ENCODE data around the gene PROK2. TPM values are rescaled to one million over a fixed set of nuclear protein-coding genes. Genes with fewer than 3 reads are reported as not detected.

The PROK2 gene
- total and polyA plus RNA-seq, 7 donors, result 0.08 to 0.81 (median 0.27) TPM; not detected in 2

DNA sequence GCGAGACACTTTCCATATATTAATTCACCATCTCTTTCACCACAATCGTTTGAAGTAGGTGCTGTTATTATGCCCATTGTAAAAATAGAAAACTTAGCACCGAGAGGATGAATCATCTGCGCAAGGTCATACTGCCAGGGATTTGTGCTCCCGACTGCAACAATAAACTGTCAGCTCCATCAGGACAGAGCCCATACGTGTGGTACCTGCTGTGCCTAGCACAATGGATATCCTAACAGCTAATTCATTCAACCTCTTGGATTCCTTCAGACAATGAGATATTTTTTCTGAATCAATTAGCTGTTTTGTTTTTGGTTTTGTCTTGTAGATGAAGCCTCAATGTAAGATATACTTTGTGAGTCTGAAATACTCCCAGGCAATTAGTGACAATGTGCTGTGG, 32.3 kb upstream of the PROK2 start:
- Histone ChIP-seq H3K27me3 (ENCODE audit: insufficient read depth in 3 of 3, low read length in 2 of 3) (peaks cover 0 to 1% (median 0%) of the 10 kb centered on the region in 3 donors), H3K4me3 (no peak overlapping the region), H3K27ac (no peak overlapping the region), H3K4me1 (no peaks in the 10 kb centered on the region), H3K9me3 (no peaks in the 10 kb centered on the region), H3K36me3 (ENCODE audit: insufficient read depth in 1 of 2, low read depth in 1 of 2) (no peaks in the 10 kb centered on the region)
- WGBS, 3 donors, result 76 to 80% (median 79%) methylated on average over 6 of the region's 6 CpGs
- ATAC-seq (no peak), DNase-seq (no peak)
- intact Hi-C loops (cut with DNase I), result no loop called here
- no peak for TF ChIP-seq CTCF (IDR thresholded peaks at IDR 0.05)

DNA sequence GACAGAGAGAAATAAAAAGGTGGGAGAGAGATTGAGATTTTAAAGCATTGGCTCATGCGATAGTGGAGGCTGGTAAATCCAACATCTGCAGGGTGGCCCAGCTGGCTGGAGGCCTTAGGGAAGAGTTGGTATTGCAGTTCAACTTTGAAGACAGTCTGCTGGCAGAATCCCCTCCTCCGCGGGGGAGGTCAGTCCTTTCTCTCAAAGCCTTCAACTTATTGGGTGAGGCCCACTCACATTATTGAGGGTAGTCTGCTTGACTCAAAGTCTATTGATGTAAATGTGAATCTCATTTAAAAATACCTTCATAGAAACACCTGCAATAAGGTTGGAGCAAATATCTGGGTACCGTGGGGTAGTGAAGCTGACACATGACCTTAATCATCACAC, 31.8 kb upstream of the PROK2 start:
- no peaks in the 10 kb centered on the region for H3K4me1 ChIP-seq
- H3K9me3 ChIP-seq, result no peaks in the 10 kb centered on the region
- TF ChIP-seq CTCF (IDR thresholded peaks at IDR 0.05), result no peak
- H3K4me3 ChIP-seq, result no peak overlapping the region
- peaks cover 0 to 1% (median 0%) of the 10 kb centered on the region in 3 donors for H3K27me3 ChIP-seq (ENCODE audit: insufficient read depth in 3 of 3, low read length in 2 of 3)
- no peak overlapping the region for H3K27ac ChIP-seq
- WGBS, 3 donors, result 86 to 89% (median 88%) methylated on average over 4 of the region's 4 CpGs
- intact Hi-C loops (cut with DNase I), result no loop called here
- no peaks in the 10 kb centered on the region for H3K36me3 ChIP-seq (ENCODE audit: insufficient read depth in 1 of 2, low read depth in 1 of 2)
- DNase-seq, result no peak
- no peak for ATAC-seq

GRCh38 chr3:71815340-71816067, 30.6 kb upstream of the PROK2 start:
- no peak overlapping the region for H3K4me3 ChIP-seq
- no peak for TF ChIP-seq CTCF (IDR thresholded peaks at IDR 0.05)

GRCh38 chr3:71813704-71814103, 28.8 kb upstream of the PROK2 start:
- Histone ChIP-seq H3K9me3 (no peaks in the 10 kb centered on the region), H3K27ac (no peak overlapping the region), H3K27me3 (ENCODE audit: insufficient read depth in 3 of 3, low read length in 2 of 3) (peaks cover 0 to 1% (median 0%) of the 10 kb centered on the region in 3 donors), H3K36me3 (ENCODE audit: insufficient read depth in 1 of 2, low read depth in 1 of 2) (no peaks in the 10 kb centered on the region), H3K4me3 (no peak overlapping the region), H3K4me1 (no peaks in the 10 kb centered on the region)
- no peak for DNase-seq
- ATAC-seq, result no peak
- no peak for TF ChIP-seq CTCF (IDR thresholded peaks at IDR 0.05)
- intact Hi-C loops (cut with DNase I), result no loop called here
- 91 to 93% (median 92%) methylated on average over 3 of the region's 3 CpGs for WGBS, 3 donors

More at GRCh38 chr3:71815340-71816067, 30.6 kb upstream of the PROK2 start:
- 45 to 49% (median 45%) methylated on average over 7 of the region's 7 CpGs for WGBS, 3 donors
- Histone ChIP-seq H3K36me3 (ENCODE audit: insufficient read depth in 1 of 2, low read depth in 1 of 2) (no peaks in the 10 kb centered on the region), H3K27ac (no peak overlapping the region), H3K4me1 (no peaks in the 10 kb centered on the region), H3K9me3 (no peaks in the 10 kb centered on the region), H3K27me3 (ENCODE audit: insufficient read depth in 3 of 3, low read length in 2 of 3) (peaks cover 0 to 1% (median 0%) of the 10 kb centered on the region in 3 donors)
- intact Hi-C loops (cut with DNase I), result no loop called here
- ATAC-seq, result no peak
- no peak for DNase-seq

DNA sequence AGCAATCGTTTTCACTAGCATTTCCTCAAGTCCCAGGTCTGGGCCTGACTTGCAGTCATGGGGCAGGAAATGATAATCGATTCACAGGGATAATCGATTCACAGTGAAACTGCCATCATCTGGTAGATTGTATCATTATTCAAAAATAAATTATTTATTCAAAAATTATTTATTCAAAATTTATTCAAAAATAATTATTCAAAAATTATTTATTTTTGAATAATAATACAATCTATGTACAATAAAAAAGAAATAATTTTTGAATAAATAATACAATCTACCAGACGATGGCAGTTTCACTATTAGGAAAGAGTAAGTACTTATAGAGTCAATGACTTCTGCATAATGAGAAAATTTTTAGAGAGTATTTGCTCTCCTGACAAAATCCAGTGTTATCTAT, 28.1 kb upstream of the PROK2 start:
- no peak for TF ChIP-seq CTCF (IDR thresholded peaks at IDR 0.05)
- 90 to 94% (median 94%) methylated on average over 4 of the region's 4 CpGs for WGBS, 3 donors
- no peak overlapping the region for H3K4me3 ChIP-seq
- no peak overlapping the region for H3K27ac ChIP-seq
- ATAC-seq (no peak), DNase-seq (no peak)
- peaks cover 0 to 1% (median 0%) of the 10 kb centered on the region in 3 donors for H3K27me3 ChIP-seq (ENCODE audit: insufficient read depth in 3 of 3, low read length in 2 of 3)
- no peaks in the 10 kb centered on the region for H3K4me1 ChIP-seq
- no peaks in the 10 kb centered on the region for H3K36me3 ChIP-seq (ENCODE audit: insufficient read depth in 1 of 2, low read depth in 1 of 2)
- H3K9me3 ChIP-seq, result no peaks in the 10 kb centered on the region
- intact Hi-C loops (cut with DNase I), result no loop called here
